DND-41 (cell line): Measurements from ENCODE around the gene GLDN.

Source experiments
- ATAC-seq: fragments of 200-7000 bp; cut with Tn5 transposase; 3 replicates; pipeline ENCODE4 v1.9.1; 2021; ENCODE audit warnings: low read depth; ENCODE audit not compliant: insufficient read depth
- DNase-seq: peaks from one replicate; pipeline ENCODE4 v3.0.0-alpha.2; 2020
- H2AFZ ChIP-seq: 2 replicates; pipeline ENCODE4 v1.6.0; 2012; ENCODE audit warnings: low read depth, low read length
- H3K27ac ChIP-seq: 2 replicates; pipeline ENCODE4 v1.5.1; 2012; ENCODE audit warnings: low read length, inconsistent platforms
- H3K27me3 ChIP-seq: fragments of 200-600 bp; sonication (generic); 2 replicates; pipeline ENCODE4 v1.6.0; 2012; ENCODE audit warnings: low read length, mild to moderate bottlenecking, inconsistent platforms; ENCODE audit not compliant: insufficient read depth, poor library complexity
- H3K36me3 ChIP-seq: 2 replicates; pipeline ENCODE4 v1.5.1; 2012; ENCODE audit warnings: low read length, inconsistent platforms; ENCODE audit not compliant: insufficient read depth
- H3K4me1 ChIP-seq: 2 replicates; pipeline ENCODE4 v1.5.1; 2012; ENCODE audit warnings: mild to moderate bottlenecking, low read length; ENCODE audit not compliant: insufficient read depth
- H3K4me2 ChIP-seq: 2 replicates; pipeline ENCODE4 v1.6.0; 2012; ENCODE audit warnings: mild to moderate bottlenecking, moderate library complexity, low read length, inconsistent platforms; ENCODE audit not compliant: insufficient read depth
- H3K4me3 ChIP-seq, 2 experiments: fragments of 200-600 bp in 1 of 2; shearing (Covaris generic) in 1 of 2; 2 replicates each; pipeline ENCODE4 v1.5.1; 2012 to 2016; ENCODE audit warnings: inconsistent platforms in 2 of 2, low read length in 2 of 2, mild to moderate bottlenecking in 2 of 2, low read depth in 1 of 2, moderate library complexity in 1 of 2
- H3K79me2 ChIP-seq: 2 replicates; pipeline ENCODE4 v1.6.0; 2012; ENCODE audit warnings: low read length, inconsistent platforms; ENCODE audit not compliant: insufficient read depth
- H3K9ac ChIP-seq: 2 replicates; pipeline ENCODE4 v1.6.0; 2012; ENCODE audit warnings: low read depth, mild to moderate bottlenecking, inconsistent platforms, low read length, moderate library complexity
- H3K9me3 ChIP-seq: 2 replicates; pipeline ENCODE4 v1.5.1; 2012; ENCODE audit warnings: low read length, moderate library complexity, mild to moderate bottlenecking, inconsistent platforms; ENCODE audit not compliant: insufficient read depth, severe bottlenecking
- H4K20me1 ChIP-seq: 2 replicates; pipeline ENCODE4 v1.6.0; 2012; ENCODE audit warnings: low read length; ENCODE audit not compliant: insufficient read depth
- CTCF ChIP-seq: IDR thresholded peaks from 2 replicates; pipeline ENCODE4 v1.5.1; 2012; ENCODE audit warnings: borderline replicate concordance, low read length, moderate library complexity, mild to moderate bottlenecking; ENCODE audit not compliant: poor library complexity, severe bottlenecking; ENCODE audit errors: extremely low read depth
- EZH2 ChIP-seq: IDR thresholded peaks from 3 replicates; pipeline ENCODE4 v1.6.1; 2012; ENCODE audit warnings: borderline replicate concordance, low read depth, mild to moderate bottlenecking, moderate library complexity, low read length, inconsistent platforms; ENCODE audit not compliant: severe bottlenecking

Gene GLDN

GRCh38 chr15:51333571-51333970, 7.9 kb upstream of the GLDN start:
- DNase-seq = no peak
- no peaks in the 10 kb centered on the region for H4K20me1 ChIP-seq

GRCh38 chr15:51334011-51334451, 7.4 kb upstream of the GLDN start:
- no peak overlapping the region for H3K4me2 ChIP-seq
- no peak overlapping the region for H3K9ac ChIP-seq
- no peak overlapping the region for H3K4me3 ChIP-seq

More at GRCh38 chr15:51333571-51333970, 7.9 kb upstream of the GLDN start:
- no peaks in the 10 kb centered on the region for H3K36me3 ChIP-seq
- H3K4me1 ChIP-seq = no peaks in the 10 kb centered on the region
- no peak for TF ChIP-seq EZH2
- no peaks in the 10 kb centered on the region for H3K9me3 ChIP-seq
- H3K27ac ChIP-seq = no peak overlapping the region
- no peaks in the 10 kb centered on the region for H3K79me2 ChIP-seq
- H3K4me2 ChIP-seq = no peak overlapping the region
- peaks cover 2% of the 10 kb centered on the region for H3K27me3 ChIP-seq
- no peak for ATAC-seq
- H3K4me3 ChIP-seq = no peak overlapping the region
- no peak overlapping the region for H3K9ac ChIP-seq
- no peak overlapping the region for H2AFZ ChIP-seq

GRCh38 chr15:51335087-51335486, 6.4 kb upstream of the GLDN start:
- H3K4me1 ChIP-seq = no peaks in the 10 kb centered on the region
- TF ChIP-seq EZH2 (no peak), CTCF (no peak)
- H3K9ac ChIP-seq = no peak overlapping the region
- no peak overlapping the region for H3K27ac ChIP-seq
- H3K27me3 ChIP-seq = peaks cover 2% of the 10 kb centered on the region
- DNase-seq (no peak), ATAC-seq (no peak)
- H3K36me3 ChIP-seq = no peaks in the 10 kb centered on the region
- H3K79me2 ChIP-seq = no peaks in the 10 kb centered on the region
- H4K20me1 ChIP-seq = no peaks in the 10 kb centered on the region
- no peak overlapping the region for H3K4me3 ChIP-seq
- no peak overlapping the region for H2AFZ ChIP-seq
- no peaks in the 10 kb centered on the region for H3K9me3 ChIP-seq
- H3K4me2 ChIP-seq = no peak overlapping the region

More at GRCh38 chr15:51334011-51334451, 7.4 kb upstream of the GLDN start:
- DNase-seq (no peak), ATAC-seq (no peak)
- Histone ChIP-seq H2AFZ (no peak overlapping the region), H3K79me2 (no peaks in the 10 kb centered on the region), H3K36me3 (no peaks in the 10 kb centered on the region), H3K27me3 (peaks cover 2% of the 10 kb centered on the region), H4K20me1 (no peaks in the 10 kb centered on the region), H3K4me1 (no peaks in the 10 kb centered on the region), H3K9me3 (no peaks in the 10 kb centered on the region), H3K27ac (no peak overlapping the region)
- TF ChIP-seq CTCF (no peak), EZH2 (no peak)

GRCh38 chr15:51335538-51336410, 5.7 kb upstream of the GLDN start:
- Histone ChIP-seq H3K27me3 (no peaks in the 10 kb centered on the region), H3K9ac (no peak overlapping the region), H2AFZ (no peak overlapping the region), H3K36me3 (no peaks in the 10 kb centered on the region), H3K4me1 (no peaks in the 10 kb centered on the region), H3K9me3 (no peaks in the 10 kb centered on the region), H3K4me3 (no peak overlapping the region), H3K27ac (no peak overlapping the region), H3K79me2 (no peaks in the 10 kb centered on the region), H3K4me2 (no peak overlapping the region), H4K20me1 (no peaks in the 10 kb centered on the region)
- no peak for DNase-seq
- no peak for TF ChIP-seq EZH2
- TF ChIP-seq CTCF = no peak
- no peak for ATAC-seq
